Measurements from ENCODE around the gene MELK.
A peak's percentile ranks its signal among the peaks of the same experiment; 100 is the strongest.

The MELK gene

GRCh38 chr9:36609306-36609705, 36.6 kb downstream of the MELK start:
- Mint-ChIP-seq H3K36me3 (ENCODE audit: low read depth) (peaks cover 61% of the 10 kb centered on the region), H3K27ac (peak overlapping the region; percentile 82), H3K27me3 (ENCODE audit: low read depth, poor library complexity) (peaks cover 2% of the 10 kb centered on the region), H3K9me3 (peaks cover 11% of the 10 kb centered on the region), H3K4me3 (no peak overlapping the region), H3K4me1 (no peaks in the 10 kb centered on the region)
- DNase-seq, result no peak
- no peak for TF ChIP-seq CTCF (IDR thresholded peaks at IDR 0.05)

- H3K4me3 Mint-ChIP-seq, result no peak overlapping the region
- H3K4me1 Mint-ChIP-seq, result peaks cover 10% of the 10 kb centered on the region
- no peak for DNase-seq
- no peak for TF ChIP-seq CTCF (IDR thresholded peaks at IDR 0.05)
- H3K27ac Mint-ChIP-seq, result no peak overlapping the region
- H3K27me3 Mint-ChIP-seq (ENCODE audit: low read depth, poor library complexity), result no peaks in the 10 kb centered on the region
- H3K9me3 Mint-ChIP-seq, result no peaks in the 10 kb centered on the region
- H3K36me3 Mint-ChIP-seq (ENCODE audit: low read depth), result peaks cover 32% of the 10 kb centered on the region
Measured at GRCh38 chr9:36622121-36622520, 49.4 kb downstream of the MELK start.

- H3K4me1 Mint-ChIP-seq, result peaks cover 10% of the 10 kb centered on the region
- no peak overlapping the region for H3K27ac Mint-ChIP-seq
- H3K27me3 Mint-ChIP-seq (ENCODE audit: low read depth, poor library complexity), result no peaks in the 10 kb centered on the region
- H3K36me3 Mint-ChIP-seq (ENCODE audit: low read depth), result peaks cover 26% of the 10 kb centered on the region
- no peaks in the 10 kb centered on the region for H3K9me3 Mint-ChIP-seq
- H3K4me3 Mint-ChIP-seq, result no peak overlapping the region
- DNase-seq, result no peak
- TF ChIP-seq CTCF (IDR thresholded peaks at IDR 0.05), result no peak
Measured at GRCh38 chr9:36623280-36623679, 50.6 kb downstream of the MELK start.

GRCh38 chr9:36625006-36625615, 52.4 kb downstream of the MELK start:
- no peak for DNase-seq
- H3K36me3 Mint-ChIP-seq (ENCODE audit: low read depth), result peaks cover 39% of the 10 kb centered on the region
- no peaks in the 10 kb centered on the region for H3K27me3 Mint-ChIP-seq (ENCODE audit: low read depth, poor library complexity)
- peaks cover 10% of the 10 kb centered on the region for H3K4me1 Mint-ChIP-seq
- TF ChIP-seq CTCF (IDR thresholded peaks at IDR 0.05), result no peak
- H3K9me3 Mint-ChIP-seq, result no peaks in the 10 kb centered on the region
- H3K27ac Mint-ChIP-seq, result no peak overlapping the region
- no peak overlapping the region for H3K4me3 Mint-ChIP-seq

- Mint-ChIP-seq H3K36me3 (ENCODE audit: low read depth) (peaks cover 47% of the 10 kb centered on the region), H3K9me3 (no peaks in the 10 kb centered on the region), H3K4me1 (no peaks in the 10 kb centered on the region), H3K4me3 (no peak overlapping the region), H3K27ac (no peak overlapping the region), H3K27me3 (ENCODE audit: low read depth, poor library complexity) (no peaks in the 10 kb centered on the region)
- TF ChIP-seq CTCF (IDR thresholded peaks at IDR 0.05), result peak; percentile 50
- no peak for DNase-seq
Measured at GRCh38 chr9:36632892-36633291, 60.2 kb downstream of the MELK start.

GRCh38 chr9:36637491-36638270, 65.0 kb downstream of the MELK start:
- no peak overlapping the region for H3K4me3 Mint-ChIP-seq
- no peaks in the 10 kb centered on the region for H3K27me3 Mint-ChIP-seq (ENCODE audit: low read depth, poor library complexity)
- H3K9me3 Mint-ChIP-seq, result no peaks in the 10 kb centered on the region

More at GRCh38 chr9:36637491-36638270, 65.0 kb downstream of the MELK start:
- H3K27ac Mint-ChIP-seq, result no peak overlapping the region
- H3K4me1 Mint-ChIP-seq, result no peaks in the 10 kb centered on the region
- TF ChIP-seq CTCF (IDR thresholded peaks at IDR 0.05), result no peak
- DNase-seq, result no peak
- H3K36me3 Mint-ChIP-seq (ENCODE audit: low read depth), result peaks cover 32% of the 10 kb centered on the region
